Measurements from ENCODE around the gene KCNRG.
"Not testable (repeated sequence)": the region's sequence is repeated elsewhere in the genome, so short reads cannot be mapped to it uniquely, and the experiment has no call there.

Gene KCNRG

GRCh38 chr13:49980266-49980665, 35.0 kb upstream of the KCNRG start:
- DNase-seq, result peak in 1 of 3 donors; percentile 23
- POLR2A ChIA-PET, result no interaction called here
- Histone ChIP-seq H3K4me1 (ENCODE audit: control extremely low read depth in 1 of 4, control insufficient read depth in 4 of 4, insufficient read depth in 4 of 4, low read length in 3 of 4) (peaks cover 0 to 24% (median 10%) of the 10 kb centered on the region in 4 experiments), H3K36me3 (ENCODE audit: control insufficient read depth in 4 of 4, insufficient read depth in 4 of 4, low read length in 3 of 4) (peaks cover 0 to 1% (median 0%) of the 10 kb centered on the region in 4 experiments), H3K4me3 (ENCODE audit: control insufficient read depth in 1 of 7, extremely low read depth in 1 of 7, insufficient read depth in 4 of 7, low read depth in 2 of 7, low read length in 6 of 7) (no peak overlapping the region), H3K9me3 (ENCODE audit: control extremely low read depth in 1 of 5, control insufficient read depth in 4 of 5, insufficient read depth in 2 of 5, low read depth in 1 of 5, low read length in 4 of 5) (no peaks in the 10 kb centered on the region), H3K27me3 (replicated peaks in 2 of 5; ENCODE audit: control insufficient read depth in 4 of 5, insufficient read depth in 5 of 5, low read length in 4 of 5) (no peaks in the 10 kb centered on the region), H3K27ac (ENCODE audit: insufficient read depth in 1 of 2, low read depth in 1 of 2, low read length in 2 of 2, poor library complexity in 1 of 2, severe bottlenecking in 2 of 2) (no peak overlapping the region)
- CTCF ChIA-PET, result interaction anchor here (0.7 to 6.3 kb wide), 4 partner anchors 12 to 1088 kb away, joined by 3 to 36 read pairs (median 4); partner anchors contain the start of gene TRIM13

DNA sequence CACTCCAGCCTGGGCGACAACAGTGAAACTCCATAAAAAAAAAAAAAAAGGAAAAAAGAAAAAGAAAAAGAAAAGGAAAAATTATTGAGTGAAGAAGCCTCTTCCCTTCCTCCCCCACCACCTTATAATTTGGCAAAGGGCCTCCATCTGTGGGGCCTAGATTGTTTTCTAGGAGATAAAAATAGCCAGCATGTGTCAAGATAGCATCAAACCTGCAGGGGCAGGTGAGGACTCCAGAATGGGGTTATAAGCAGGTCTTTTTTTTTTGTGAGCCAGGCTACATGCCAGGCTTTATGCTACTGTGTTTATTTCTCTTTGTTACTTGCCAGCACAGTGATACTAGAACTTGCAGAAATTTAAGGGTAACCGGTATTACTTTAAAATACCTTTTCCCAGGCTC, 30.1 kb upstream of the KCNRG start:
- H3K4me1 ChIP-seq (ENCODE audit: control extremely low read depth in 1 of 4, control insufficient read depth in 4 of 4, insufficient read depth in 4 of 4, low read length in 3 of 4), result peaks cover 0 to 4% (median 2%) of the 10 kb centered on the region in 4 experiments
- H3K27ac ChIP-seq (ENCODE audit: insufficient read depth in 1 of 2, low read depth in 1 of 2, low read length in 2 of 2, poor library complexity in 1 of 2, severe bottlenecking in 2 of 2), result no peak overlapping the region
- no peaks in the 10 kb centered on the region for H3K27me3 ChIP-seq (replicated peaks in 2 of 5; ENCODE audit: control insufficient read depth in 4 of 5, insufficient read depth in 5 of 5, low read length in 4 of 5)
- H3K36me3 ChIP-seq (ENCODE audit: control insufficient read depth in 4 of 4, insufficient read depth in 4 of 4, low read length in 3 of 4), result peaks cover 0 to 1% (median 0%) of the 10 kb centered on the region in 4 experiments
- CTCF ChIA-PET, result no interaction called here
- H3K4me3 ChIP-seq (ENCODE audit: control insufficient read depth in 1 of 7, extremely low read depth in 1 of 7, insufficient read depth in 4 of 7, low read depth in 2 of 7, low read length in 6 of 7), result no peak overlapping the region
- no peaks in the 10 kb centered on the region for H3K9me3 ChIP-seq (ENCODE audit: control extremely low read depth in 1 of 5, control insufficient read depth in 4 of 5, insufficient read depth in 2 of 5, low read depth in 1 of 5, low read length in 4 of 5)
- DNase-seq, result no peak
- POLR2A ChIA-PET, result interaction anchor here (0.6 kb wide), 1 partner anchor 34 kb away, joined by 7 read pairs; no protein-coding TSS in a partner anchor
- WGBS (ENCODE audit: insufficient coverage), result no CpG with 5 or more reads among the region's 2 CpGs

DNA sequence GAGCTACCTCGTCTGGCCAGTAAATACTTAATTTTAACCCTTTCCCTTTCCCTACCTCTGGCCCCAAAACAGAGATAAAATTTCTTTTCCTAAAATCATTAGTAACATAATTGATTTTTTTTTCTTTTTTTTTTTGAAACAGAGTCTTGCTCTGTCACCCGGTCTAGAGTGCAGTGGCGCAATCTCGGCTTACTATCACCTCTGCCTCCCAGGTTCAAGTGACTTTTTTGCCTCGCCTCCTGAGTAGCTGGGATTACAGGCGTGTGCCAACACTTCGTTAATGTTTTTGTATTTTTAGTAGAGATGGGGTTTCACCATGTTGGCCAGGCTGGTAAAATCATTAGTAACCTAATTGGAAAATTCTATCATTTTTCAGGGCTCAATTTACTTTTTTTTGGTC, 28.8 kb upstream of the KCNRG start:
- Histone ChIP-seq H3K27me3 (replicated peaks in 2 of 5; ENCODE audit: control insufficient read depth in 4 of 5, insufficient read depth in 5 of 5, low read length in 4 of 5) (no peaks in the 10 kb centered on the region), H3K4me1 (ENCODE audit: control extremely low read depth in 1 of 4, control insufficient read depth in 4 of 4, insufficient read depth in 4 of 4, low read length in 3 of 4) (peaks cover 0 to under 1% (median 0%) of the 10 kb centered on the region in 4 experiments), H3K4me3 (ENCODE audit: control insufficient read depth in 1 of 7, extremely low read depth in 1 of 7, insufficient read depth in 4 of 7, low read depth in 2 of 7, low read length in 6 of 7) (no peak overlapping the region), H3K9me3 (ENCODE audit: control extremely low read depth in 1 of 5, control insufficient read depth in 4 of 5, insufficient read depth in 2 of 5, low read depth in 1 of 5, low read length in 4 of 5) (no peaks in the 10 kb centered on the region), H3K27ac (ENCODE audit: insufficient read depth in 1 of 2, low read depth in 1 of 2, low read length in 2 of 2, poor library complexity in 1 of 2, severe bottlenecking in 2 of 2) (no peak overlapping the region), H3K36me3 (ENCODE audit: control insufficient read depth in 4 of 4, insufficient read depth in 4 of 4, low read length in 3 of 4) (peaks cover 0 to 1% (median 0%) of the 10 kb centered on the region in 4 experiments)
- POLR2A ChIA-PET, result no interaction called here
- CTCF ChIA-PET, result no interaction called here
- no peak for DNase-seq
- 94% methylated on average over 6 of the region's 7 CpGs for WGBS (ENCODE audit: insufficient coverage)

GRCh38 chr13:49990612-49991011, 24.6 kb upstream of the KCNRG start:
- H3K27ac ChIP-seq (ENCODE audit: insufficient read depth in 1 of 2, low read depth in 1 of 2, low read length in 2 of 2, poor library complexity in 1 of 2, severe bottlenecking in 2 of 2); DNase-seq; H3K27me3 ChIP-seq (replicated peaks in 2 of 5; ENCODE audit: control insufficient read depth in 4 of 5, insufficient read depth in 5 of 5, low read length in 4 of 5); H3K36me3 ChIP-seq (ENCODE audit: control insufficient read depth in 4 of 4, insufficient read depth in 4 of 4, low read length in 3 of 4); H3K4me3 ChIP-seq (ENCODE audit: control insufficient read depth in 1 of 7, extremely low read depth in 1 of 7, insufficient read depth in 4 of 7, low read depth in 2 of 7, low read length in 6 of 7); H3K9me3 ChIP-seq (ENCODE audit: control extremely low read depth in 1 of 5, control insufficient read depth in 4 of 5, insufficient read depth in 2 of 5, low read depth in 1 of 5, low read length in 4 of 5); POLR2A ChIA-PET: not testable (repeated sequence)
- CTCF ChIA-PET, result interaction anchor here (5.3 kb wide), 1 partner anchor 13 kb away, joined by 36 read pairs; no protein-coding TSS in a partner anchor
- 100% methylated on average over 5 of the region's 6 CpGs for WGBS (ENCODE audit: insufficient coverage)
- H3K4me1 ChIP-seq (ENCODE audit: control extremely low read depth in 1 of 4, control insufficient read depth in 4 of 4, insufficient read depth in 4 of 4, low read length in 3 of 4), result peaks cover 0 to 14% (median 6%) of the 10 kb centered on the region in 4 experiments

GRCh38 chr13:49993111-49993510, 22.1 kb upstream of the KCNRG start:
- peaks cover 0 to 2% (median 2%) of the 10 kb centered on the region in 4 experiments for H3K36me3 ChIP-seq (ENCODE audit: control insufficient read depth in 4 of 4, insufficient read depth in 4 of 4, low read length in 3 of 4)
- ChIA-PET POLR2A (no interaction called here), CTCF (interaction anchor here (1.1 to 5.3 kb wide), 2 partner anchors 9 to 15 kb away, joined by 4 to 36 read pairs; no protein-coding TSS in a partner anchor)
- no peak for DNase-seq
- H3K4me1 ChIP-seq (ENCODE audit: control extremely low read depth in 1 of 4, control insufficient read depth in 4 of 4, insufficient read depth in 4 of 4, low read length in 3 of 4), result peaks cover 7 to 29% (median 15%) of the 10 kb centered on the region in 4 experiments
- no peaks in the 10 kb centered on the region for H3K9me3 ChIP-seq (ENCODE audit: control extremely low read depth in 1 of 5, control insufficient read depth in 4 of 5, insufficient read depth in 2 of 5, low read depth in 1 of 5, low read length in 4 of 5)
- no peak overlapping the region for H3K4me3 ChIP-seq (ENCODE audit: control insufficient read depth in 1 of 7, extremely low read depth in 1 of 7, insufficient read depth in 4 of 7, low read depth in 2 of 7, low read length in 6 of 7)
- H3K27ac ChIP-seq (ENCODE audit: insufficient read depth in 1 of 2, low read depth in 1 of 2, low read length in 2 of 2, poor library complexity in 1 of 2, severe bottlenecking in 2 of 2), result no peak overlapping the region
- no peaks in the 10 kb centered on the region for H3K27me3 ChIP-seq (replicated peaks in 2 of 5; ENCODE audit: control insufficient read depth in 4 of 5, insufficient read depth in 5 of 5, low read length in 4 of 5)

DNA sequence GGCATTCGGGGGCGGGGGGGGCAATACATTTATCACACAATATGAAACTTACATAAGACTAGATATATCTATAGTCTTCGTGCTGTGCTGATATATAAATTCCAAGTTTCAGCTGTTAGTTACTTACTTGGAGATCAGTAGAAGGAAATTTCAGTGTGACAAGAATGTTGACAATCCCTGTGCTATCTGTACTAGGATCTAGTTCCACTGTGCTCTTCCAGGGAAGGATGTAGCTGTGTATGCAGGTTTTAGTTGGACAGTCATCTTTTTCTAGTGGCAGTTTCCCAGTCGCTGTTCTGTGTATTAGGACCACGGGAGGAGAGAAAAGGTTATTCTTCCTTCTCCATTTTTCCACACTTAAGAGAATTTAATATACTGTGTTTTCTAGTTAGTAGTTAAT, 21.6 kb upstream of the KCNRG start:
- ChIA-PET CTCF (interaction anchor here (5.3 kb wide), 1 partner anchor 16 kb away, joined by 36 read pairs; no protein-coding TSS in a partner anchor), POLR2A (no interaction called here)
- WGBS (ENCODE audit: insufficient coverage), result no CpG with 5 or more reads among the region's 5 CpGs
- Histone ChIP-seq H3K36me3 (ENCODE audit: control insufficient read depth in 4 of 4, insufficient read depth in 4 of 4, low read length in 3 of 4) (peaks cover under 1 to 7% (median 2%) of the 10 kb centered on the region in 4 experiments), H3K4me3 (ENCODE audit: control insufficient read depth in 1 of 7, extremely low read depth in 1 of 7, insufficient read depth in 4 of 7, low read depth in 2 of 7, low read length in 6 of 7) (no peak overlapping the region), H3K4me1 (ENCODE audit: control extremely low read depth in 1 of 4, control insufficient read depth in 4 of 4, insufficient read depth in 4 of 4, low read length in 3 of 4) (peaks cover 11 to 34% (median 20%) of the 10 kb centered on the region in 4 experiments), H3K9me3 (ENCODE audit: control extremely low read depth in 1 of 5, control insufficient read depth in 4 of 5, insufficient read depth in 2 of 5, low read depth in 1 of 5, low read length in 4 of 5) (no peaks in the 10 kb centered on the region), H3K27ac (ENCODE audit: insufficient read depth in 1 of 2, low read depth in 1 of 2, low read length in 2 of 2, poor library complexity in 1 of 2, severe bottlenecking in 2 of 2) (no peak overlapping the region), H3K27me3 (replicated peaks in 2 of 5; ENCODE audit: control insufficient read depth in 4 of 5, insufficient read depth in 5 of 5, low read length in 4 of 5) (no peaks in the 10 kb centered on the region)
- no peak for DNase-seq

DNA sequence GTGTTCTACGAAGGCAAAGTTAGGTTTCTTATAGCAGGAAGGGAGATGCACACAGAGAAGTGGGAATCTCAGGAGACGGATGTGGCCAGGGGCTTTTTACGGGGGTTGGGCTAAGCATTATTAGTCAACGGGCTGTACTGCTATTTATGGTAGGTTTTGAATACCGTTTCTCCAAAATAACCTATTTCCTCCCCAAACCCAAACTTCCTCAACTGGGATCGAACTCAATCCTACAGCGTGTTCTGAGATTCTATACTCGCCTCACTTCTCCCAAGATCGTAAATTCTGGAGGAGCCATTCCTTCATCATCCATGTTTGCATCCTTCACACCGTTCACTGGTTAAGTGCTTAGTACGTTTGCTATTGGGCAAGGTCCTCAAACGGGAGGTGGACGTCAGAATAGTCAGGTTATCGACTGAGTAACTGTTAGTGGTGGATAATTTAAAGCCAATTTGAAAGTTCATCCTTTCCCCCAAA, 19.6 kb upstream of the KCNRG start:
- POLR2A ChIA-PET, result interaction anchor here (2.0 to 3.5 kb wide), 3 partner anchors 59 to 129 kb away, joined by 5 to 29 read pairs (median 27); partner anchors contain the start of gene SPRYD7
- Histone ChIP-seq H3K27me3 (replicated peaks in 2 of 5; ENCODE audit: control insufficient read depth in 4 of 5, insufficient read depth in 5 of 5, low read length in 4 of 5) (no peaks in the 10 kb centered on the region), H3K36me3 (ENCODE audit: control insufficient read depth in 4 of 4, insufficient read depth in 4 of 4, low read length in 3 of 4) (peaks cover 7 to 26% (median 12%) of the 10 kb centered on the region in 4 experiments), H3K9me3 (ENCODE audit: control extremely low read depth in 1 of 5, control insufficient read depth in 4 of 5, insufficient read depth in 2 of 5, low read depth in 1 of 5, low read length in 4 of 5) (no peaks in the 10 kb centered on the region), H3K4me1 (ENCODE audit: control extremely low read depth in 1 of 4, control insufficient read depth in 4 of 4, insufficient read depth in 4 of 4, low read length in 3 of 4) (peaks cover 13 to 51% (median 36%) of the 10 kb centered on the region in 4 experiments), H3K4me3 (ENCODE audit: control insufficient read depth in 1 of 7, extremely low read depth in 1 of 7, insufficient read depth in 4 of 7, low read depth in 2 of 7, low read length in 6 of 7) (peak overlapping the region; percentile 53 to 89 (median 79)), H3K27ac (ENCODE audit: insufficient read depth in 1 of 2, low read depth in 1 of 2, low read length in 2 of 2, poor library complexity in 1 of 2, severe bottlenecking in 2 of 2) (peak overlapping the region; percentile 94 to 97)
- WGBS (ENCODE audit: insufficient coverage), result 0% methylated on average over 10 of the region's 14 CpGs
- CTCF ChIA-PET, result interaction anchor here (0.8 kb wide), 1 partner anchor 57 kb away, joined by 3 read pairs; no protein-coding TSS in a partner anchor
- peak; percentile 43 to 77 (median 69) for DNase-seq

Data from common myeloid progenitor, CD34-positive (primary cell).